ENCODE results near the gene GPT2. TPM values are rescaled to one million over a fixed set of nuclear protein-coding genes. Genes with fewer than 3 reads are reported as not detected.

The GPT2 gene
- total RNA-seq (under 1 TPM; 0.23 to 0.60 TPM), total RNA-seq (0.38 to 21.0 reads per million in 2 donors)

GRCh38 chr16:46883690-46884512 is at the start of gene GPT2:
Gene GPT2, plus strand, starts transcription at chr16:46884362. Its CDS starts 354 bp downstream, at chr16:46884716.
- DNase-seq = peak; percentile 28 to 51 (median 49)
- Mint-ChIP-seq H3K36me3 (ENCODE audit: low read depth) (no peaks in the 10 kb centered on the region), H3K4me1 (peaks cover 8% of the 10 kb centered on the region), H3K27ac (no peak within 1 kb of the TSS), H3K4me3 (peak within 1 kb of the TSS; percentile 92), H3K27me3 (peaks cover 24% of the 10 kb centered on the region)
- ATAC-seq = peak; percentile 97
- H3K9me3 ChIP-seq (ENCODE audit: control insufficient read depth, low read length, poor library complexity, severe bottlenecking) = no peaks in the 10 kb centered on the region

- no peaks in the 10 kb centered on the region for H3K9me3 ChIP-seq (ENCODE audit: control insufficient read depth, low read length, poor library complexity, severe bottlenecking)
- DNase-seq (no peak), ATAC-seq (no peak)
- no peaks in the 10 kb centered on the region for H3K36me3 Mint-ChIP-seq (ENCODE audit: low read depth)
- H3K27ac Mint-ChIP-seq = no peak overlapping the region
- H3K4me1 Mint-ChIP-seq = peaks cover 3% of the 10 kb centered on the region
- H3K27me3 Mint-ChIP-seq = no peaks in the 10 kb centered on the region
- no peak overlapping the region for H3K4me3 Mint-ChIP-seq
These were observed 47.3 kb upstream of the GPT2 start for GRCh38 chr16:46836534-46837530.

GRCh38 chr16:46839986-46840443 is 44.1 kb upstream of the GPT2 start:
- Mint-ChIP-seq H3K4me1 (peaks cover 4% of the 10 kb centered on the region), H3K27ac (no peak overlapping the region), H3K27me3 (no peaks in the 10 kb centered on the region), H3K36me3 (ENCODE audit: low read depth) (no peaks in the 10 kb centered on the region), H3K4me3 (no peak overlapping the region)
- ATAC-seq (no peak), DNase-seq (no peak)
- H3K9me3 ChIP-seq (ENCODE audit: control insufficient read depth, low read length, poor library complexity, severe bottlenecking) = no peaks in the 10 kb centered on the region

- H3K27ac Mint-ChIP-seq = no peak overlapping the region
- H3K27me3 Mint-ChIP-seq = peaks cover 3% of the 10 kb centered on the region
- ATAC-seq = no peak
- H3K4me3 Mint-ChIP-seq = no peak overlapping the region
- DNase-seq = no peak
- H3K36me3 Mint-ChIP-seq (ENCODE audit: low read depth) = no peaks in the 10 kb centered on the region
- no peaks in the 10 kb centered on the region for H3K9me3 ChIP-seq (ENCODE audit: control insufficient read depth, low read length, poor library complexity, severe bottlenecking)
- H3K4me1 Mint-ChIP-seq = peaks cover 2% of the 10 kb centered on the region
These were observed 41.8 kb upstream of the GPT2 start for GRCh38 chr16:46842192-46842895.

- Mint-ChIP-seq H3K27me3 (peaks cover 7% of the 10 kb centered on the region), H3K27ac (no peak overlapping the region), H3K36me3 (ENCODE audit: low read depth) (no peaks in the 10 kb centered on the region), H3K4me3 (no peak overlapping the region), H3K4me1 (peaks cover 2% of the 10 kb centered on the region)
- ATAC-seq = no peak
- no peak for DNase-seq
- no peaks in the 10 kb centered on the region for H3K9me3 ChIP-seq (ENCODE audit: control insufficient read depth, low read length, poor library complexity, severe bottlenecking)
These were observed 40.1 kb upstream of the GPT2 start for GRCh38 chr16:46843898-46844642.

GRCh38 chr16:46844771-46845170 is 39.4 kb upstream of the GPT2 start:
- Mint-ChIP-seq H3K4me3 (no peak overlapping the region), H3K36me3 (ENCODE audit: low read depth) (no peaks in the 10 kb centered on the region), H3K27me3 (peaks cover 7% of the 10 kb centered on the region), H3K4me1 (peaks cover 2% of the 10 kb centered on the region), H3K27ac (no peak overlapping the region)
- no peak for DNase-seq
- H3K9me3 ChIP-seq (ENCODE audit: control insufficient read depth, low read length, poor library complexity, severe bottlenecking) = no peaks in the 10 kb centered on the region
- no peak for ATAC-seq

GRCh38 chr16:46845952-46846351 is 38.2 kb upstream of the GPT2 start:
- H3K9me3 ChIP-seq (ENCODE audit: control insufficient read depth, low read length, poor library complexity, severe bottlenecking) = no peaks in the 10 kb centered on the region
- Mint-ChIP-seq H3K27me3 (peaks cover 10% of the 10 kb centered on the region), H3K36me3 (ENCODE audit: low read depth) (no peaks in the 10 kb centered on the region), H3K4me3 (no peak overlapping the region), H3K4me1 (peaks cover 3% of the 10 kb centered on the region), H3K27ac (no peak overlapping the region)
- no peak for ATAC-seq
- no peak for DNase-seq

GRCh38 chr16:46848768-46849764 is 35.1 kb upstream of the GPT2 start:
- H3K4me1 Mint-ChIP-seq = peaks cover 3% of the 10 kb centered on the region
- ATAC-seq = no peak

GRCh38 chr16:46850619-46851555 is 33.3 kb upstream of the GPT2 start:
- Mint-ChIP-seq H3K4me1 (peaks cover 2% of the 10 kb centered on the region), H3K27me3 (peaks cover 12% of the 10 kb centered on the region), H3K4me3 (no peak overlapping the region), H3K36me3 (ENCODE audit: low read depth) (no peaks in the 10 kb centered on the region), H3K27ac (no peak overlapping the region)
- H3K9me3 ChIP-seq (ENCODE audit: control insufficient read depth, low read length, poor library complexity, severe bottlenecking) = no peaks in the 10 kb centered on the region
- no peak for DNase-seq
- ATAC-seq = no peak

More at GRCh38 chr16:46848768-46849764, 35.1 kb upstream of the GPT2 start:
- Mint-ChIP-seq H3K27me3 (peaks cover 12% of the 10 kb centered on the region), H3K27ac (no peak overlapping the region), H3K36me3 (ENCODE audit: low read depth) (no peaks in the 10 kb centered on the region), H3K4me3 (no peak overlapping the region)
- DNase-seq = no peak
- no peaks in the 10 kb centered on the region for H3K9me3 ChIP-seq (ENCODE audit: control insufficient read depth, low read length, poor library complexity, severe bottlenecking)

GRCh38 chr16:46852130-46852529 is 32.0 kb upstream of the GPT2 start:
- ATAC-seq = no peak
- H3K27ac Mint-ChIP-seq = no peak overlapping the region

More at GRCh38 chr16:46852130-46852529, 32.0 kb upstream of the GPT2 start:
- H3K27me3 Mint-ChIP-seq = peaks cover 12% of the 10 kb centered on the region
- H3K4me1 Mint-ChIP-seq = peaks cover 2% of the 10 kb centered on the region
- no peak overlapping the region for H3K4me3 Mint-ChIP-seq
- DNase-seq = no peak
- no peaks in the 10 kb centered on the region for H3K36me3 Mint-ChIP-seq (ENCODE audit: low read depth)
- no peaks in the 10 kb centered on the region for H3K9me3 ChIP-seq (ENCODE audit: control insufficient read depth, low read length, poor library complexity, severe bottlenecking)
